Measurements from ENCODE around the gene PRKAA2. TPM values are rescaled to one million over a fixed set of nuclear protein-coding genes. Genes with fewer than 3 reads are reported as not detected.

Gene PRKAA2
- total and polyA plus RNA-seq, 2 of the 4 experiments (the other 2 are of a cell fraction): 0.72 to 1.4 TPM

DNA sequence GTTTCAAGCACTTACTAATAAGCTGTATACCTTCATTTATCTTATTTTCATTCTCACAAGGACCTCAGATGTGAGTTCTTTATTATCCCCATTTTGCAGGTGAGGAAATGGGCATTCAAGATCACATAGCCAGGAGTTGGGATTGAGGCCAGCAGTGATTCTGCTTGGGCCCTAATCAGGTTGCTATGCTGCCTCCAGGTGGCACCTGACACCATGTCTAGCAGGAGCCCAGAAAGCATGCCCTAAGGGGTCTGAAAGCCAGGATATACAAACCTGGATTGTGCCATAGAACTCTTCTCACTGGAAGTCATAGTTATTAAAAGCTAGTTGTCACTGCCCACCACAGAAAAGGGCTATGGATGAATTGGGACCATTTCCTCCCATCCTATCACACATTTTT lies 113.0 kb downstream of the PRKAA2 start:
- no TSS peak for BruUV-seq (replicated peaks)
- H3K56ac ChIP-seq (ENCODE audit: extremely low read depth, insufficient read depth, low read length): no peak overlapping the region
- no peaks in the 10 kb centered on the region for H3K79me1 ChIP-seq (ENCODE audit: low read depth in 1 of 2, low read length in 2 of 2)
- TF ChIP-seq NFE2L2 (IDR thresholded peaks at IDR 0.05; ENCODE audit: low read depth, low read length) (no peak), ELK1 (IDR thresholded peaks at IDR 0.05; ENCODE audit: borderline replicate concordance, low read depth, low read length) (no peak), MAZ (IDR thresholded peaks at IDR 0.05; ENCODE audit: borderline replicate concordance, low read depth, low read length) (no peak), BHLHE40 (IDR thresholded peaks at IDR 0.05; ENCODE audit: low read depth, low read length) (no peak), POLR2A (IDR thresholded peaks at IDR 0.05; ENCODE audit: low read depth, low read length) (no peak)
- TF ChIP-seq, protein P1, sequence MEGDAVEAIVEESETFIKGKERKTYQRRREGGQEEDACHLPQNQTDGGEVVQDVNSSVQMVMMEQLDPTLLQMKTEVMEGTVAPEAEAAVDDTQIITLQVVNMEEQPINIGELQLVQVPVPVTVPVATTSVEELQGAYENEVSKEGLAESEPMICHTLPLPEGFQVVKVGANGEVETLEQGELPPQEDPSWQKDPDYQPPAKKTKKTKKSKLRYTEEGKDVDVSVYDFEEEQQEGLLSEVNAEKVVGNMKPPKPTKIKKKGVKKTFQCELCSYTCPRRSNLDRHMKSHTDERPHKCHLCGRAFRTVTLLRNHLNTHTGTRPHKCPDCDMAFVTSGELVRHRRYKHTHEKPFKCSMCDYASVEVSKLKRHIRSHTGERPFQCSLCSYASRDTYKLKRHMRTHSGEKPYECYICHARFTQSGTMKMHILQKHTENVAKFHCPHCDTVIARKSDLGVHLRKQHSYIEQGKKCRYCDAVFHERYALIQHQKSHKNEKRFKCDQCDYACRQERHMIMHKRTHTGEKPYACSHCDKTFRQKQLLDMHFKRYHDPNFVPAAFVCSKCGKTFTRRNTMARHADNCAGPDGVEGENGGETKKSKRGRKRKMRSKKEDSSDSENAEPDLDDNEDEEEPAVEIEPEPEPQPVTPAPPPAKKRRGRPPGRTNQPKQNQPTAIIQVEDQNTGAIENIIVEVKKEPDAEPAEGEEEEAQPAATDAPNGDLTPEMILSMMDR (conservative IDR thresholded peaks at IDR 0.05; ENCODE audit: low read depth, low read length): no peak
- no peak overlapping the region for H2AK9ac ChIP-seq (replicated peaks; ENCODE audit: low read depth, low read length, poor library complexity)
- H3K18ac ChIP-seq (ENCODE audit: low read depth, low read length): no peak overlapping the region
- H2BK120ac ChIP-seq (ENCODE audit: low read depth, low read length): no peak overlapping the region
- no peak overlapping the region for H3K23ac ChIP-seq (ENCODE audit: low read depth, low read length)
- H4K5ac ChIP-seq (ENCODE audit: low read depth, low read length): no peak overlapping the region
- no peak overlapping the region for H2AK5ac ChIP-seq (ENCODE audit: low read depth, low read length)
- no peaks in the 10 kb centered on the region for H4K20me1 ChIP-seq (ENCODE audit: insufficient read depth, low read length)
- H3K4ac ChIP-seq (ENCODE audit: low read depth, low read length): no peak overlapping the region
- no peak overlapping the region for H4K91ac ChIP-seq (ENCODE audit: insufficient read depth, low read depth, low read length)
- no peak overlapping the region for H3K14ac ChIP-seq (replicated peaks; ENCODE audit: low read depth, low read length)
- CTCF ChIA-PET: interaction anchor here (0.7 kb wide), 1 partner anchor 166 kb away, joined by 3 read pairs; no protein-coding TSS in a partner anchor
- no peaks in the 10 kb centered on the region for H3K4me1 ChIP-seq (ENCODE audit: control insufficient read depth, insufficient read depth, low read length)
- no peak overlapping the region for H3K4me3 ChIP-seq (ENCODE audit: insufficient read depth, low read depth, low read length)
- POLR2A ChIA-PET (ENCODE audit: unreplicated experiment): no interaction called here
- no peak overlapping the region for H2BK5ac ChIP-seq (ENCODE audit: low read depth, low read length, poor library complexity, severe bottlenecking)
- H3K27me3 ChIP-seq (ENCODE audit: control insufficient read depth, insufficient read depth, low read length): peaks cover 4% of the 10 kb centered on the region
- H3K9me3 ChIP-seq (ENCODE audit: control insufficient read depth, insufficient read depth, low read length): no peaks in the 10 kb centered on the region
- H3K9ac ChIP-seq (ENCODE audit: low read depth, low read length): no peak overlapping the region
- DNase-seq (no peak), ATAC-seq (ENCODE audit: low read depth) (no peak)
- H3K9me1 ChIP-seq (ENCODE audit: insufficient read depth, low read length): no peaks in the 10 kb centered on the region; the same call in 1 of the 2 replicates
- H2BK15ac ChIP-seq (ENCODE audit: low read depth, low read length): no peak overlapping the region
- intact Hi-C loops (cut with micrococcal nuclease): no loop called here
- H3K36me3 ChIP-seq (ENCODE audit: control insufficient read depth, insufficient read depth, low read length): no peaks in the 10 kb centered on the region
- no peak overlapping the region for H2AFZ ChIP-seq (replicated peaks; ENCODE audit: low read length, poor library complexity)
- H3K27ac ChIP-seq (ENCODE audit: insufficient read depth, low read length): no peak overlapping the region
- no peak overlapping the region for H3K4me2 ChIP-seq (ENCODE audit: low read depth, low read length)
- in situ Hi-C loops (cut with MboI; ENCODE audit: low sequenced_read_pairs): no loop called here
- dilution Hi-C loops (cut with HindIII; ENCODE audit: low sequenced_read_pairs, unreplicated experiment): no loop called here
- H2BK20ac ChIP-seq (ENCODE audit: low read depth, low read length): no peak overlapping the region
- H4K8ac ChIP-seq (ENCODE audit: low read depth in 2 of 2, low read length in 2 of 2): no peak overlapping the region

Data from IMR-90 (cell line).